Neural progenitor cell (in vitro differentiated cells): ENCODE results near the gene POU2F2. TPM values are rescaled to one million over a fixed set of nuclear protein-coding genes. Genes with fewer than 3 reads are reported as not detected.

Source experiments
- DNase-seq: peaks from one replicate; pipeline ENCODE4 v3.0.0-alpha.2; 2016; ENCODE audit warnings: low spot score
- H2AFZ ChIP-seq: fragments of 200-600 bp; sonication (generic); replicated peaks from 2 replicates; pipeline ENCODE4 v1.6.1; 2016; ENCODE audit warnings: antibody characterized with exemption
- H3F3A ChIP-seq: fragments of 200-600 bp; sonication (generic); 2 replicates; pipeline ENCODE4 v1.6.1; 2016; ENCODE audit warnings: antibody characterized with exemption, low read depth
- H3K27ac ChIP-seq: fragments of 200-600 bp; sonication (generic); 2 replicates; pipeline ENCODE4 v1.5.1; 2016; ENCODE audit warnings: mild to moderate bottlenecking
- H3K27me3 ChIP-seq: fragments of 200-600 bp; sonication (generic); 2 replicates; pipeline ENCODE4 v1.6.1; 2016; ENCODE audit warnings: mild to moderate bottlenecking, moderate library complexity
- H3K36me3 ChIP-seq: fragments of 200-600 bp; sonication (generic); 2 replicates; pipeline ENCODE4 v1.5.1; 2016
- H3K4me1 ChIP-seq: fragments of 200-600 bp; sonication (generic); 2 replicates; pipeline ENCODE4 v1.6.1; 2016; ENCODE audit warnings: mixed run types
- H3K4me2 ChIP-seq: fragments of 200-600 bp; sonication (generic); 2 replicates; pipeline ENCODE4 v1.6.1; 2016
- H3K4me3 ChIP-seq: fragments of 200-600 bp; sonication (generic); 2 replicates; pipeline ENCODE4 v1.5.1; 2016
- H3K79me2 ChIP-seq: fragments of 200-600 bp; sonication (generic); 2 replicates; pipeline ENCODE4 v1.6.1; 2016; ENCODE audit warnings: low read depth
- H3K9ac ChIP-seq: fragments of 200-600 bp; sonication (generic); 2 replicates; pipeline ENCODE4 v1.6.1; 2016
- H3K9me3 ChIP-seq: fragments of 200-600 bp; sonication (generic); 2 replicates; pipeline ENCODE4 v1.5.1; 2016; ENCODE audit warnings: low read depth
- H4K20me1 ChIP-seq: fragments of 200-600 bp; sonication (generic); 2 replicates; pipeline ENCODE4 v1.6.1; 2016; ENCODE audit warnings: low read depth
- H3K27ac Mint-ChIP-seq: 3 replicates; pipeline ENCODE4 v1.8.0; 2021; ENCODE audit warnings: mixed read lengths
- H3K27me3 Mint-ChIP-seq: 2 replicates; pipeline ENCODE4 v1.8.0; 2022; ENCODE audit warnings: low read depth, mild to moderate bottlenecking, inconsistent platforms, moderate library complexity, mixed read lengths; ENCODE audit not compliant: insufficient read depth
- H3K36me3 Mint-ChIP-seq: 3 replicates; pipeline ENCODE4 v1.8.0; 2021; ENCODE audit warnings: mixed read lengths
- H3K4me1 Mint-ChIP-seq: 3 replicates; pipeline ENCODE4 v1.8.0; 2021; ENCODE audit warnings: mixed read lengths
- H3K4me3 Mint-ChIP-seq: 3 replicates; pipeline ENCODE4 v1.8.0; 2021; ENCODE audit warnings: mild to moderate bottlenecking, moderate library complexity, mixed read lengths
- H3K9me3 Mint-ChIP-seq: 3 replicates; pipeline ENCODE4 v1.8.0; 2020; ENCODE audit warnings: mixed read lengths
- EZH2 ChIP-seq: fragments of 200-600 bp; sonication (generic); IDR thresholded peaks from 2 replicates; pipeline ENCODE4 v1.6.1; 2017; ENCODE audit warnings: antibody characterized with exemption, mild to moderate bottlenecking, moderate library complexity
- EZH2phosphoT487 ChIP-seq: fragments of 200-600 bp; sonication (generic); IDR thresholded peaks from 2 replicates; pipeline ENCODE4 v1.6.1; 2017; ENCODE audit warnings: antibody characterized with exemption
- total RNA-seq: library from RNA; depleted of rRNA; stranded (reverse); fragments of >200 nt; gene quantifications from 2 replicates; pipeline ENCODE4 v1.2.3, GENCODE V29; 2015; ENCODE audit warnings: low replicate concordance
- TF ChIP-seq, protein P1 (sequence below): fragments of 200-600 bp; sonication (generic); IDR thresholded peaks from 2 replicates; pipeline ENCODE4 v1.5.1; 2017; ENCODE audit warnings: antibody characterized with exemption, mild to moderate bottlenecking

The POU2F2 gene
- total RNA-seq, 1 donor from 2014 or later = 0.69 TPM

DNA sequence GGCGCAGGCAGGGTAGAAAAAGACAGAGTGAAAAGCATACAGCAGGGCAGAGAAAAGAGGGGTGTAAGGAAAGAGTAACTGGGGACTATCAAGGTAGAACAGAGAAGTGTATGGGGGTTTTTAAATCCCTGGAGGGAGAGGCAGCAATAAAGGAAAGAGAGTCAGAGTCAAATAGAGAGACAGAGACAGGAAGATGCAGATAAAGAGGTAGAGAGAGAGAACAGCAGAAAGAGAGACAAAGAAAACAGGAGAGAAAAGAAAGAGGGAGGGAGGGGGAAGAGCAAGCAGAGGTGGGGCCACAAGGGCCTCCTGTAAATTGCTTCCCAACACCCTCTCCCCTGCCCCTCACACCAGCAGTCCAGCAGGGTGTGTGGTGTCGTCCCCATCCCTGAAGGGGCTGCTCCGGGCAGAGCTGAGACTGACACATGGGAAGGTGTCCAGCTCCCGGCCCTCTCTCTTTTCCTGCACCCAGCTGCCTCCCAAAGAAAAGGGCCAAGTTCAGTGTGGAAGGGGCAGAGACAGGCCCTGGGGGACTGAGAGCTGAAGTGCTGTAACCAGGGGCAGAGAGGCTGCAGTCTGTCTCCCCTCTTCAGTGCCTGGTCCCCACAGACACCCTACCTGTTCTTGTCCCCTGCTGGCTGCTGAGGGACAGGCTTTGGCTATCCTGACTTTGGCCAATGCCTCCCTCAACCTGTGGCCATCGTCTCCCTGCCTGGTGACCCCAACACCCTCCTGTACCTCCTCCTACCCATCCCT lies 17.4 kb upstream of the POU2F2 start:
- Histone ChIP-seq H3K9ac (no peak overlapping the region), H3K27me3 (peaks cover 46% of the 10 kb centered on the region), H3K4me2 (no peak overlapping the region), H3K36me3 (no peaks in the 10 kb centered on the region), H3K4me3 (no peak overlapping the region), H3F3A (no peaks in the 10 kb centered on the region), H4K20me1 (peaks cover 8% of the 10 kb centered on the region), H3K4me1 (peaks cover 15% of the 10 kb centered on the region), H3K27ac (no peak overlapping the region), H2AFZ (no peak overlapping the region), H3K9me3 (no peaks in the 10 kb centered on the region), H3K79me2 (no peaks in the 10 kb centered on the region)
- H3K27me3 Mint-ChIP-seq = peaks cover 23% of the 10 kb centered on the region
- TF ChIP-seq, protein P1, sequence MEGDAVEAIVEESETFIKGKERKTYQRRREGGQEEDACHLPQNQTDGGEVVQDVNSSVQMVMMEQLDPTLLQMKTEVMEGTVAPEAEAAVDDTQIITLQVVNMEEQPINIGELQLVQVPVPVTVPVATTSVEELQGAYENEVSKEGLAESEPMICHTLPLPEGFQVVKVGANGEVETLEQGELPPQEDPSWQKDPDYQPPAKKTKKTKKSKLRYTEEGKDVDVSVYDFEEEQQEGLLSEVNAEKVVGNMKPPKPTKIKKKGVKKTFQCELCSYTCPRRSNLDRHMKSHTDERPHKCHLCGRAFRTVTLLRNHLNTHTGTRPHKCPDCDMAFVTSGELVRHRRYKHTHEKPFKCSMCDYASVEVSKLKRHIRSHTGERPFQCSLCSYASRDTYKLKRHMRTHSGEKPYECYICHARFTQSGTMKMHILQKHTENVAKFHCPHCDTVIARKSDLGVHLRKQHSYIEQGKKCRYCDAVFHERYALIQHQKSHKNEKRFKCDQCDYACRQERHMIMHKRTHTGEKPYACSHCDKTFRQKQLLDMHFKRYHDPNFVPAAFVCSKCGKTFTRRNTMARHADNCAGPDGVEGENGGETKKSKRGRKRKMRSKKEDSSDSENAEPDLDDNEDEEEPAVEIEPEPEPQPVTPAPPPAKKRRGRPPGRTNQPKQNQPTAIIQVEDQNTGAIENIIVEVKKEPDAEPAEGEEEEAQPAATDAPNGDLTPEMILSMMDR = no peak
- no peak for TF ChIP-seq EZH2phosphoT487
- no peak for TF ChIP-seq EZH2
- H3K27ac Mint-ChIP-seq = no peak overlapping the region
- H3K9me3 Mint-ChIP-seq = no peaks in the 10 kb centered on the region
- no peak for DNase-seq
- H3K36me3 Mint-ChIP-seq = no peaks in the 10 kb centered on the region
- peak overlapping the region; percentile 16 for H3K4me3 Mint-ChIP-seq
- peaks cover 38% of the 10 kb centered on the region for H3K4me1 Mint-ChIP-seq

DNA sequence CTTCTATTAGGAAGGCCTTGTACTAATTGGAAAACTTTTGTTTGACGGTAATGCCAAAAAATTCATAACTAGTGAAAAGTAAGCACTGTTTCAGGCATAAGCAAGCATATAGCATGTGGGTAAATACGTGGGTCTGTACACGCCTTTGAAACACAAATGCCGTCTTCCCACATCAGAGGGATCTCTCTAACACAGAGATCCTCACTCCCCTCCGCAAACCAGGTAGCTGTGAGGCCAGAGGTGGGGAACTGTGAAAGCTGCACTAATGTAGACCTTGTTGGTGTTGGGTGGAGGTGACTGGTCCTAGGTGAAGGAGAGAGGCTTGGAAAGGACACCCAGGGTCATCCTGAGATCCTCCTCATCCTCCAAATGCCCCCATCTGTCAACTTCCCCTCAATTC lies 16.0 kb upstream of the POU2F2 start:
- Histone ChIP-seq H3K79me2 (no peaks in the 10 kb centered on the region), H3K4me1 (peaks cover 15% of the 10 kb centered on the region), H3K4me3 (no peak overlapping the region), H4K20me1 (peaks cover 19% of the 10 kb centered on the region), H2AFZ (no peak overlapping the region), H3K9ac (no peak overlapping the region), H3K9me3 (no peaks in the 10 kb centered on the region), H3K27ac (no peak overlapping the region), H3K36me3 (no peaks in the 10 kb centered on the region), H3F3A (no peaks in the 10 kb centered on the region), H3K4me2 (no peak overlapping the region), H3K27me3 (peaks cover 49% of the 10 kb centered on the region)
- Mint-ChIP-seq H3K4me1 (peaks cover 27% of the 10 kb centered on the region), H3K9me3 (no peaks in the 10 kb centered on the region), H3K27ac (no peak overlapping the region), H3K27me3 (peaks cover 20% of the 10 kb centered on the region), H3K4me3 (no peak overlapping the region), H3K36me3 (no peaks in the 10 kb centered on the region)
- no peak for DNase-seq
- TF ChIP-seq EZH2phosphoT487 (no peak), EZH2 (no peak)
- TF ChIP-seq, protein P1 = no peak

DNA sequence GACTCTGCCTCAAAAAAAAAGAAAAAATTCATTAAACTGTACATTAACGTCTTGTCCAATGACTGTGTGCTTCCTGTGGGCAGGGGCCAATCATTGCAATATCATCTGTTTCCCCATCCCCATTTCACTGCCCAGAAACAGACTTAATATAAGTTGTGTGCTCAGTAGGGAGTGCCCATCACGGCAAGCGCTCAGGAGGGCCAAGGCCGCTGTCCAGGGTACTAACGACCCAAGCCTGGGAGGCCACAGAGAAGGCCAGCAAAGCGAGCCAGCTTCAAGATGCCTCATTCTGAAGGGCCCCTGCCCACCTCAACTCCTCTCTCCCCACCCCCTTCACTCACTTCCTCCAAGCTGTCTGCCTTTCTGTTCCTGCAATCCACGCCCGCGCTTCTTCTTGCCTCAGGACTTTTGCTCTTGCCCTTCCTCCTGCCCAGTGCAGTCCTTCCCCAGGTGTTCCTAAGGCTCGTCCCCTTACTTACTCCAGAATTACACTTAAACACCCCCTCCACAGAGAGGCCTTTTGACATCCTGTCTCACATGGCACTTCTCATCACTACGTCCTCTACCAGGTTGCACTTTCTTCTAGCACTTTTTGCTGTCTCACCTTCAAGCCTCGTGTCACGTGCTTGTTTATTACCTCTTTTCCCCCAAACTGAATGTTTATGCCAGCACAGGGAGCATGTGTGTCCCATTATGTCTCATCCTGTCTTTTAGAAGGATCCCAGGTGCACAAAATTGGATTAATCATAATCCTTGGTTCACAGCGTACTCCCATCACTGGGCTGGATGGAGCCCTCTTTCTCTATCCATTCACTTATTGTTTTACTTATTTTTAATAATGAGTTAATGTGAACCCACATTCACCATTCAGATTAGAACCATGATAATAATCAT lies 11.3 kb upstream of the POU2F2 start:
- Histone ChIP-seq H3K4me1 (no peaks in the 10 kb centered on the region), H3K79me2 (no peaks in the 10 kb centered on the region), H3K4me3 (no peak overlapping the region), H3K9ac (no peak overlapping the region), H2AFZ (no peak overlapping the region), H3K36me3 (no peaks in the 10 kb centered on the region), H3K27ac (no peak overlapping the region), H3K27me3 (peaks cover 83% of the 10 kb centered on the region), H3K4me2 (no peak overlapping the region), H3K9me3 (no peaks in the 10 kb centered on the region), H4K20me1 (peaks cover 47% of the 10 kb centered on the region), H3F3A (no peaks in the 10 kb centered on the region)
- DNase-seq = peak; percentile 88
- no peak for TF ChIP-seq EZH2phosphoT487
- TF ChIP-seq, protein P1 = no peak
- no peaks in the 10 kb centered on the region for H3K36me3 Mint-ChIP-seq
- H3K27me3 Mint-ChIP-seq = peaks cover 26% of the 10 kb centered on the region
- H3K4me1 Mint-ChIP-seq = no peaks in the 10 kb centered on the region
- no peak overlapping the region for H3K27ac Mint-ChIP-seq
- H3K9me3 Mint-ChIP-seq = no peaks in the 10 kb centered on the region
- peak overlapping the region; percentile 6 for H3K4me3 Mint-ChIP-seq
